Measurements from ENCODE around the gene ARHGDIA.
A peak's percentile ranks its signal among the peaks of the same experiment; 100 is the strongest.

Gene ARHGDIA

DNA sequence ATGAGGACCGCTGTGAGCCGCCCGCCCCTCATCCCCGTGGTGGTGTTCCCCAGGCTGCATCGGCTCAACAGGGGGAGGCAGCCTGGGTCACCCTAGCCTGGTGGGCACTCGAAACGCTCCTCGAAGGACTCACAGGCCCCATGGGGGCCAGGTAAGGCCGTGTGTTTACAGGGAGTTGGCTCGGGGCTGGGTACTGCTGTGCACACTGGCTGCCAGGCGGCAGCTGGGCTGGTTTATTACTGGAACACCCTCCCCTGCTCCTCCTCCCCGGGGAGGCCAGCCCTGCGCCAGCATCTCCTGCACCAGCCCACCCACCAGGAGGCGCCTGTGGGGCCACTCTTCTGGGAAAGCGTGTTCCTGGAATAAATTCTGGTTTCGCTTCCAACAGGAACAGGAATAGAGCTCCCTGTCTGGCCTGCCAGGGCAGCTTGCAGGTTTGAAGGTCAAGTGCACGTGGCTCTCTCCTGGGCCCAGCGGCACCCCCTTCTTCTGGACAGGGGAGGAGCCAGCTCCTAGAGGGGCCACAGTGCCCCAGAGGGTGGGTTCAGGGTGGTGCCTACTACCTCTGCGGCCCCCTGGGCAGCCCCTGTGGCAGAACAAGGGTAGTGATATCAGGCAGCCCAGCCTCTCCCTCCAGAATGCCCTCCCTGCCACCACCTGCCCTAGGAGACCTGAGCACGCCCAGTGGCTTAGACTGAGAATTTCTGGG lies 49.4 kb downstream of the ARHGDIA start:
- peak; percentile 64 to 78 for DNase-seq

- no peak for DNase-seq
Measured at GRCh38 chr17:81821147-81821546, 50.0 kb downstream of the ARHGDIA start.

- DNase-seq = no peak
Measured at GRCh38 chr17:81819708-81820107, 51.4 kb downstream of the ARHGDIA start.

DNA sequence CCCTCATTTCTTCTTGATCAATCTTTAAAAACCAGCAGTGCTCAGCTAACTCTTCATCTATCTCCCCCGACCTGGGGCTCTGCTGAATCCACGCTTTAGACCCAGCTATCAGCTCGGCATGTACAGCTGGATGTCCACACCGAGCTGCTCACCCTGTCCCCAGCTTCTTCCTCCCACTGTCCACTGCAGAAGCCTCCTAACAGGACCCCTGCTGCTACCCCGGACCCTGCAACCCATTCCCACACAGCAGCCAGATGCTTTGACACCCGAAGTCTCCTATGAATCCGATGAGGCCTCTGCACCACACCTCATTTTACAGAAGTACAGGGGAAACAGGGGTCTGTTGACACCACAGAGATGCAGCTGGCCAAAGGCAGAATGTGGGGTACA lies 53.4 kb downstream of the ARHGDIA start:
- DNase-seq = no peak
